Osteocyte (in vitro differentiated cells): Measurements from ENCODE around the gene SRGAP3. TPM values are rescaled to one million over a fixed set of nuclear protein-coding genes. Genes with fewer than 3 reads are reported as not detected.

ENCODE experiments used
- DNase-seq: peaks from one replicate; pipeline ENCODE4 v3.0.0; 2021; ENCODE audit warnings: mixed read lengths; ENCODE audit not compliant: unreplicated experiment; ENCODE audit errors: extremely low spot score
- H3K27ac Mint-ChIP-seq: one replicate; pipeline ENCODE4 v1.8.0; 2021; ENCODE audit warnings: mild to moderate bottlenecking, mixed read lengths; ENCODE audit not compliant: unreplicated experiment
- H3K27me3 Mint-ChIP-seq: one replicate; pipeline ENCODE4 v1.8.0; 2021; ENCODE audit warnings: mixed read lengths; ENCODE audit not compliant: unreplicated experiment
- H3K36me3 Mint-ChIP-seq: one replicate; pipeline ENCODE4 v1.8.0; 2021; ENCODE audit warnings: mixed read lengths; ENCODE audit not compliant: unreplicated experiment
- H3K4me1 Mint-ChIP-seq: one replicate; pipeline ENCODE4 v1.8.0; 2021; ENCODE audit warnings: mixed read lengths; ENCODE audit not compliant: unreplicated experiment
- H3K4me3 Mint-ChIP-seq: one replicate; pipeline ENCODE4 v1.8.0; 2021; ENCODE audit warnings: mild to moderate bottlenecking, moderate library complexity, mixed read lengths; ENCODE audit not compliant: unreplicated experiment
- H3K9me3 Mint-ChIP-seq: one replicate; pipeline ENCODE4 v1.8.0; 2021; ENCODE audit warnings: mixed read lengths; ENCODE audit not compliant: unreplicated experiment
- CTCF ChIP-seq: fragments of 200-600 bp; sonication (generic); IDR thresholded peaks from 2 replicates; pipeline ENCODE4 v1.5.0; 2021; ENCODE audit warnings: antibody characterized with exemption, mild to moderate bottlenecking, moderate library complexity
- total RNA-seq: library from RNA; stranded (reverse); gene quantifications from 2 replicates; pipeline ENCODE4 v1.2.1, GENCODE V29; 2021

The SRGAP3 gene
- total RNA-seq, 1 donor from 2014 or later: 2.6 TPM

GRCh38 chr3:8981700-8982099, 267.7 kb downstream of the SRGAP3 start:
- TF ChIP-seq CTCF: no peak

GRCh38 chr3:8981296-8981695, 268.1 kb downstream of the SRGAP3 start:
- TF ChIP-seq CTCF: no peak
- Mint-ChIP-seq H3K9me3 (peaks cover 3% of the 10 kb centered on the region), H3K4me3 (no peak overlapping the region), H3K36me3 (no peaks in the 10 kb centered on the region), H3K4me1 (no peaks in the 10 kb centered on the region), H3K27ac (no peak overlapping the region), H3K27me3 (peaks cover 25% of the 10 kb centered on the region)
- no peak for DNase-seq

More at GRCh38 chr3:8981700-8982099, 267.7 kb downstream of the SRGAP3 start:
- Mint-ChIP-seq H3K27me3 (peaks cover 25% of the 10 kb centered on the region), H3K9me3 (peaks cover 3% of the 10 kb centered on the region), H3K27ac (no peak overlapping the region), H3K36me3 (no peaks in the 10 kb centered on the region), H3K4me1 (no peaks in the 10 kb centered on the region), H3K4me3 (no peak overlapping the region)
- no peak for DNase-seq

- H3K27me3 Mint-ChIP-seq: peaks cover 25% of the 10 kb centered on the region
- no peaks in the 10 kb centered on the region for H3K4me1 Mint-ChIP-seq
- H3K27ac Mint-ChIP-seq: no peak overlapping the region
- no peaks in the 10 kb centered on the region for H3K36me3 Mint-ChIP-seq
- no peak for DNase-seq
- no peak overlapping the region for H3K4me3 Mint-ChIP-seq
- TF ChIP-seq CTCF: no peak
- H3K9me3 Mint-ChIP-seq: peaks cover 3% of the 10 kb centered on the region
Observed at GRCh38 chr3:8980756-8981257, 268.6 kb downstream of the SRGAP3 start.

- no peak for TF ChIP-seq CTCF
- DNase-seq: no peak
- Mint-ChIP-seq H3K4me1 (no peaks in the 10 kb centered on the region), H3K27me3 (peaks cover 25% of the 10 kb centered on the region), H3K36me3 (no peaks in the 10 kb centered on the region), H3K9me3 (peaks cover 3% of the 10 kb centered on the region), H3K4me3 (no peak overlapping the region), H3K27ac (no peak overlapping the region)
Observed at GRCh38 chr3:8979262-8979661, 270.2 kb downstream of the SRGAP3 start.

GRCh38 chr3:8978551-8978950, 270.9 kb downstream of the SRGAP3 start:
- Mint-ChIP-seq H3K4me3 (no peak overlapping the region), H3K4me1 (no peaks in the 10 kb centered on the region), H3K27ac (no peak overlapping the region), H3K27me3 (peaks cover 25% of the 10 kb centered on the region), H3K36me3 (no peaks in the 10 kb centered on the region), H3K9me3 (peaks cover 3% of the 10 kb centered on the region)
- DNase-seq: no peak
- no peak for TF ChIP-seq CTCF
